WTC11 (cell line): ENCODE results near the gene SNAPC4.

Experiments used
- CBFB ChIP-seq: sonication (generic); formaldehyde crosslinking; IDR thresholded peaks from 2 replicates; pipeline ENCODE4 v1.8.1; 2022; ENCODE audit warnings: mild to moderate bottlenecking, low read depth, missing genetic modification reagents
- CTCF ChIP-seq: fragments of 200-600 bp; IDR thresholded peaks from 2 replicates; pipeline ENCODE4 v1.8.0; 2022; ENCODE audit warnings: antibody characterized with exemption
- E2F4 ChIP-seq: sonication (generic); formaldehyde crosslinking; IDR thresholded peaks from 2 replicates; pipeline ENCODE4 v1.8.1; 2022; ENCODE audit warnings: low read depth, mild to moderate bottlenecking, moderate library complexity, missing genetic modification reagents, borderline replicate concordance
- ELF4 ChIP-seq: sonication (generic); formaldehyde crosslinking; IDR thresholded peaks from 2 replicates; pipeline ENCODE4 v1.8.1; 2022; ENCODE audit warnings: low read depth, mild to moderate bottlenecking, moderate library complexity, missing genetic modification reagents
- ESRRA ChIP-seq: sonication (generic); formaldehyde crosslinking; IDR thresholded peaks from 2 replicates; pipeline ENCODE4 v1.8.1; 2022; ENCODE audit warnings: mild to moderate bottlenecking, missing genetic modification reagents, borderline replicate concordance
- ETV6 ChIP-seq: sonication (generic); formaldehyde crosslinking; IDR thresholded peaks from 2 replicates; pipeline ENCODE4 v1.8.1; 2022; ENCODE audit warnings: mild to moderate bottlenecking, missing genetic modification reagents
- FOXP1 ChIP-seq: sonication (generic); formaldehyde crosslinking; IDR thresholded peaks from 2 replicates; pipeline ENCODE4 v1.8.0; 2022; ENCODE audit warnings: missing genetic modification reagents, mild to moderate bottlenecking, moderate library complexity, borderline replicate concordance
- MAX ChIP-seq: sonication (generic); formaldehyde crosslinking; IDR thresholded peaks from 2 replicates; pipeline ENCODE4 v1.8.0; 2022; ENCODE audit warnings: mild to moderate bottlenecking, missing genetic modification reagents
- PRDM15 ChIP-seq: sonication (generic); formaldehyde crosslinking; IDR thresholded peaks from 2 replicates; pipeline ENCODE4 v1.8.0; 2022; ENCODE audit warnings: missing genetic modification reagents
- SMAD3 ChIP-seq: sonication (generic); formaldehyde crosslinking; IDR thresholded peaks from 2 replicates; pipeline ENCODE4 v1.8.0; 2022; ENCODE audit warnings: missing genetic modification reagents, mild to moderate bottlenecking, borderline replicate concordance
- ZNF423 ChIP-seq: fragments of 250-450 bp; sonication (Bioruptor Pico); IDR thresholded peaks from 2 replicates; pipeline ENCODE4 v2.1.2; 2022; ENCODE audit warnings: mild to moderate bottlenecking, moderate library complexity
- TF ChIP-seq, protein P1 (sequence below): sonication (generic); formaldehyde crosslinking; IDR thresholded peaks from 2 replicates; pipeline ENCODE4 v1.8.1; 2023; ENCODE audit warnings: mild to moderate bottlenecking, moderate library complexity, missing genetic modification reagents
- TF ChIP-seq, protein P2 (sequence below): sonication (generic); formaldehyde crosslinking; IDR thresholded peaks from 2 replicates; pipeline ENCODE4 v1.8.1; 2022; ENCODE audit warnings: low read depth, missing genetic modification reagents, borderline replicate concordance
- TF ChIP-seq, protein P3 (sequence below): sonication (generic); formaldehyde crosslinking; IDR thresholded peaks from 2 replicates; pipeline ENCODE4 v1.8.0; 2023; ENCODE audit warnings: missing genetic modification reagents

- TF ChIP-seq CTCF (no peak), SMAD3 (CRISPR knock-in tag) (no peak), ZNF423 (CRISPR knock-in tag) (no peak), ESRRA (CRISPR knock-in tag) (no peak), MAX (CRISPR knock-in tag) (no peak), ETV6 (CRISPR knock-in tag) (no peak), FOXP1 (CRISPR knock-in tag) (no peak), PRDM15 (CRISPR knock-in tag) (no peak), CBFB (CRISPR knock-in tag) (no peak), ELF4 (CRISPR knock-in tag) (no peak), E2F4 (CRISPR knock-in tag) (no peak)
- TF ChIP-seq, protein P1, sequence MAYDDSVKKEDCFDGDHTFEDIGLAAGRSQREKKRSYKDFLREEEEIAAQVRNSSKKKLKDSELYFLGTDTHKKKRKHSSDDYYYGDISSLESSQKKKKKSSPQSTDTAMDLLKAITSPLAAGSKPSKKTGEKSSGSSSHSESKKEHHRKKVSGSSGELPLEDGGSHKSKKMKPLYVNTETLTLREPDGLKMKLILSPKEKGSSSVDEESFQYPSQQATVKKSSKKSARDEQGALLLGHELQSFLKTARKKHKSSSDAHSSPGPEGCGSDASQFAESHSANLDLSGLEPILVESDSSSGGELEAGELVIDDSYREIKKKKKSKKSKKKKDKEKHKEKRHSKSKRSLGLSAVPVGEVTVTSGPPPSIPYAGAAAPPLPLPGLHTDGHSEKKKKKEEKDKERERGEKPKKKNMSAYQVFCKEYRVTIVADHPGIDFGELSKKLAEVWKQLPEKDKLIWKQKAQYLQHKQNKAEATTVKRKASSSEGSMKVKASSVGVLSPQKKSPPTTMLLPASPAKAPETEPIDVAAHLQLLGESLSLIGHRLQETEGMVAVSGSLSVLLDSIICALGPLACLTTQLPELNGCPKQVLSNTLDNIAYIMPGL (CRISPR knock-in tag) = no peak
- TF ChIP-seq, protein P2, sequence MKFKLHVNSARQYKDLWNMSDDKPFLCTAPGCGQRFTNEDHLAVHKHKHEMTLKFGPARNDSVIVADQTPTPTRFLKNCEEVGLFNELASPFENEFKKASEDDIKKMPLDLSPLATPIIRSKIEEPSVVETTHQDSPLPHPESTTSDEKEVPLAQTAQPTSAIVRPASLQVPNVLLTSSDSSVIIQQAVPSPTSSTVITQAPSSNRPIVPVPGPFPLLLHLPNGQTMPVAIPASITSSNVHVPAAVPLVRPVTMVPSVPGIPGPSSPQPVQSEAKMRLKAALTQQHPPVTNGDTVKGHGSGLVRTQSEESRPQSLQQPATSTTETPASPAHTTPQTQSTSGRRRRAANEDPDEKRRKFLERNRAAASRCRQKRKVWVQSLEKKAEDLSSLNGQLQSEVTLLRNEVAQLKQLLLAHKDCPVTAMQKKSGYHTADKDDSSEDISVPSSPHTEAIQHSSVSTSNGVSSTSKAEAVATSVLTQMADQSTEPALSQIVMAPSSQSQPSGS (CRISPR knock-in tag) = no peak
- TF ChIP-seq, protein P3, sequence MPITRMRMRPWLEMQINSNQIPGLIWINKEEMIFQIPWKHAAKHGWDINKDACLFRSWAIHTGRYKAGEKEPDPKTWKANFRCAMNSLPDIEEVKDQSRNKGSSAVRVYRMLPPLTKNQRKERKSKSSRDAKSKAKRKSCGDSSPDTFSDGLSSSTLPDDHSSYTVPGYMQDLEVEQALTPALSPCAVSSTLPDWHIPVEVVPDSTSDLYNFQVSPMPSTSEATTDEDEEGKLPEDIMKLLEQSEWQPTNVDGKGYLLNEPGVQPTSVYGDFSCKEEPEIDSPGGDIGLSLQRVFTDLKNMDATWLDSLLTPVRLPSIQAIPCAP = no peak
These were observed 16.9 kb upstream of the SNAPC4 start for GRCh38 chr9:136416914-136417313.
